Esophagus muscularis mucosa (tissue), 4 donors: ENCODE results near the gene FAM53C. TPM values are rescaled to one million over a fixed set of nuclear protein-coding genes. Genes with fewer than 3 reads are reported as not detected.
A peak's percentile ranks its signal among the peaks of the same experiment; 100 is the strongest.

Experiments
- DNase-seq: peaks from one replicate; pipeline ENCODE4 v3.0.0-alpha.2; 2017; ENCODE audit errors: extremely low spot score
- H3K27ac ChIP-seq, 4 donors: fragments of 200-600 bp; sonication (generic); replicated peaks in 1 of 4; 1 replicate in 3 of 4; 2 replicates in 1 of 4; pipeline ENCODE4 v1.5.1; 2016 to 2019; ENCODE audit warnings: mild to moderate bottlenecking in 1 of 4
- H3K27me3 ChIP-seq, 4 donors: fragments of 200-600 bp; sonication (generic); one replicate each; pipeline versions ENCODE4 v1.5.1 to v1.6.0; 2016 to 2019
- H3K36me3 ChIP-seq, 4 donors: fragments of 200-600 bp; sonication (generic); one replicate each; pipeline ENCODE4 v1.5.1; 2016 to 2019
- H3K4me1 ChIP-seq, 4 donors: fragments of 200-600 bp; sonication (generic); one replicate each; pipeline ENCODE4 v1.5.1; 2016 to 2019
- H3K4me3 ChIP-seq, 4 donors: fragments of 200-600 bp; sonication (generic); 1 replicate in 2 of 4; 2 replicates in 2 of 4; pipeline ENCODE4 v1.5.1; 2016 to 2019; ENCODE audit warnings: mild to moderate bottlenecking in 4 of 4, moderate library complexity in 1 of 4
- H3K9me3 ChIP-seq, 4 donors: fragments of 200-600 bp; sonication (generic); 1 replicate in 3 of 4; 2 replicates in 1 of 4; pipeline ENCODE4 v1.5.1; 2016 to 2019
- EP300 ChIP-seq: sonication (generic); formaldehyde crosslinking; IDR thresholded peaks from one replicate; pipeline ENCODE4 v1.6.1; 2017; ENCODE audit warnings: antibody characterized with exemption
- POLR2A ChIP-seq: fragments of 450-650 bp; IDR thresholded peaks from one replicate; pipeline ENCODE4 v1.6.1; 2017; ENCODE audit warnings: antibody characterized with exemption, moderate library complexity, mild to moderate bottlenecking, low read depth
- POLR2AphosphoS5 ChIP-seq, 2 donors: sonication (generic); formaldehyde crosslinking; IDR thresholded peaks; one replicate each; pipeline ENCODE4 v1.6.1; 2017; ENCODE audit warnings: antibody characterized with exemption in 2 of 2
- WGBS: methylation state at CpG from one replicate; pipeline ENCODE4 v1.1.5; 2018; 5-methylcytosine and 5-hydroxymethylcytosine counted together
- intact Hi-C: fragments of 100-400 bp; cut with DNase I; formaldehyde crosslinking; loops from one replicate; pipeline ENCODE4 v1.15.1; 2023
- total RNA-seq, 4 donors: library from RNA; depleted of rRNA; stranded (reverse); fragments of >200 nt; gene quantifications; one replicate each; pipeline versions ENCODE4 v1.1.0 to v1.2.1, GENCODE V29; 2016
- TF ChIP-seq, protein P1 (sequence below), 3 experiments: fragments of 200-600 bp in 2 of 3; fragments of 450-650 bp in 1 of 3; sonication (generic) in 2 of 3; IDR thresholded peaks; one replicate each; pipeline ENCODE4 v1.5.1; 2017 to 2019; ENCODE audit warnings: antibody characterized with exemption in 3 of 3, mild to moderate bottlenecking in 2 of 3, moderate library complexity in 1 of 3

The FAM53C gene
- total RNA-seq, 4 donors from 2014 or later: 22.4 to 40.0 (median 29.6) TPM

DNA sequence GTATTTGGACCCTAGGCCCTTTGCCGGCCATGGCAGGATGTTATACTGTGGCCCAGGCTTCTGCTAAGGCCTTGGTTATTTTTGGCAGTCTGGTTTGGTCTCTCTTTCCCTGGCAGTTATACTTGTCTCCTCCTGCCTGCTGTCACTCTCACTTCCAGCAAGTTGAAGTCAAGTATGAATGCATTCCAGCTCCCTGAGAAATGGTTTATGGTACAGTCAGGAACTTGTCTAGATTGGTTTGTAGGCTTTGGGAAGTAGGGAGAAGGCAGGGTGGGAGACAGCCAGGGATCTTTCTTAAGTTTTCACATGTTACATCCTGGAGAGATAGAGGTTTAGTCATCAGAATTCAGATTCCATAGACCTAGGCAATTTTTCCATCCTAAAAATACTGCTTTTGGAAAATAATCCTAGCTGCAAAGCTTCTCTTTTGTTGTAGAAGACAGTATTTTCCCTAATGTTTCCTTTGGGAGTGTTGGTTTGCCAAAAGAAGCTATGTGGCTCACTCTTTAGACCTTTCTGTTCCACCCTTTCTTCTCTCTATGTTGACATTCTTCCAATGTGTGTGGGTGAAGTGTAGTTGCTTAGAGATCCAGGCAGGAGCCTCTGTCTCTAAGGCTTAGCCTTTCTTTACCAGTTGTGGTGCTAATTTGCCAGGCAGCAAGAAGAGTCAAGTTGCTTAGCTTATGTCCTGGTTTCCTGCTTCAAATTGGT, 11.9 kb downstream of the FAM53C start:
- no peak for TF ChIP-seq EP300
- no peak for TF ChIP-seq POLR2A
- TF ChIP-seq, protein P1, sequence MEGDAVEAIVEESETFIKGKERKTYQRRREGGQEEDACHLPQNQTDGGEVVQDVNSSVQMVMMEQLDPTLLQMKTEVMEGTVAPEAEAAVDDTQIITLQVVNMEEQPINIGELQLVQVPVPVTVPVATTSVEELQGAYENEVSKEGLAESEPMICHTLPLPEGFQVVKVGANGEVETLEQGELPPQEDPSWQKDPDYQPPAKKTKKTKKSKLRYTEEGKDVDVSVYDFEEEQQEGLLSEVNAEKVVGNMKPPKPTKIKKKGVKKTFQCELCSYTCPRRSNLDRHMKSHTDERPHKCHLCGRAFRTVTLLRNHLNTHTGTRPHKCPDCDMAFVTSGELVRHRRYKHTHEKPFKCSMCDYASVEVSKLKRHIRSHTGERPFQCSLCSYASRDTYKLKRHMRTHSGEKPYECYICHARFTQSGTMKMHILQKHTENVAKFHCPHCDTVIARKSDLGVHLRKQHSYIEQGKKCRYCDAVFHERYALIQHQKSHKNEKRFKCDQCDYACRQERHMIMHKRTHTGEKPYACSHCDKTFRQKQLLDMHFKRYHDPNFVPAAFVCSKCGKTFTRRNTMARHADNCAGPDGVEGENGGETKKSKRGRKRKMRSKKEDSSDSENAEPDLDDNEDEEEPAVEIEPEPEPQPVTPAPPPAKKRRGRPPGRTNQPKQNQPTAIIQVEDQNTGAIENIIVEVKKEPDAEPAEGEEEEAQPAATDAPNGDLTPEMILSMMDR (IDR thresholded peaks at IDR 0.05): no peak
- no peak for TF ChIP-seq POLR2AphosphoS5 (IDR thresholded peaks at IDR 0.05)
- H3K27ac ChIP-seq: peak overlapping the region in 1 of 4 donors; percentile 17
- H3K4me1 ChIP-seq: peaks cover 12 to 13% (median 13%) of the 10 kb centered on the region in 4 donors
- H3K27me3 ChIP-seq: no peaks in the 10 kb centered on the region
- H3K4me3 ChIP-seq: no peak overlapping the region
- peaks cover 24 to 50% (median 41%) of the 10 kb centered on the region in 4 donors for H3K36me3 ChIP-seq
- WGBS: 92% methylated on average over 1 of the region's 1 CpG
- intact Hi-C loops: loop anchor here (5.0 kb wide), 1 partner anchor 57 kb away; no protein-coding TSS in a partner anchor
- DNase-seq: no peak
- H3K9me3 ChIP-seq: peaks cover 0 to 7% (median 2%) of the 10 kb centered on the region in 4 donors

DNA sequence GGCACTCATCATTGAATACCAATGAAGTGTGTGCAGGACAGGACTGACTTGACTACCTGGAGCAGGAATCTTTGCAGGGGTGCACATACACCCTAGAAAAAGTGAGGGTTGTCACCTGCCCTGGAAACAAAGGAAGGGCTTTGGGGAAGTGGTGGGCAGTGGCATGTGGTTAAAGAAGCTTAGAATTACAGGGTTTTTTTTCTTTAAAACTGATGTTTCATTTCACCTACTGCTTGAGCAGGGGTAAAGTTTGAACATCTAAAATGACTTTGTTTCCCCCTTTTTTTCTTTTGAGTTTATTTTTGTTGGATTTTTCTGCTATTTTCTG, 12.5 kb downstream of the FAM53C start:
- TF ChIP-seq POLR2AphosphoS5 (IDR thresholded peaks at IDR 0.05) (no peak), POLR2A (no peak), EP300 (no peak)
- TF ChIP-seq, protein P1 (IDR thresholded peaks at IDR 0.05): no peak
- no peak overlapping the region for H3K27ac ChIP-seq
- DNase-seq: no peak
- no peaks in the 10 kb centered on the region for H3K27me3 ChIP-seq
- intact Hi-C loops: loop anchor here (5.0 kb wide), 1 partner anchor 57 kb away; no protein-coding TSS in a partner anchor
- H3K4me3 ChIP-seq: no peak overlapping the region
- peaks cover 17 to 19% (median 18%) of the 10 kb centered on the region in 4 donors for H3K4me1 ChIP-seq
- peaks cover 0 to 7% (median 2%) of the 10 kb centered on the region in 4 donors for H3K9me3 ChIP-seq
- peaks cover 19 to 45% (median 36%) of the 10 kb centered on the region in 4 donors for H3K36me3 ChIP-seq

DNA sequence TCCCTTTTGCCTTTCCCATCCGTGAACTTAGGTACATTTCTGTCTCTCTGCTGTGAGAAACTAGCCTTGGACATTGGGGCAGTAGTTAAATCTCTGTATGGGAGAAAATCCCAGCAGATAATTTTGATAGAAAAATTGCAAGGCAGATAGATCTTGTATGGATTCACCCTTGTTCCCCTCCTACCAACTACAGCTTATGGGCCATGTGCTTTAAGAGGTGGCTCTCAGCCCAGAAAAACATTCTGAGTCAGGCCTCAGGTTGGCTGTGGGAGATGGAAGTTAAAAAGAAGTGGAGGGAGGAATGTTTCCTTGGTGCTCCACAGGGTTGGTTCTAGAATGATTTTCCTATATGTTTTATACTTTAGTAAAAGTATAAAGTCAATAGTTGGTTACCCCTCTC, 13.0 kb downstream of the FAM53C start:
- WGBS: 86% methylated on average over 1 of the region's 1 CpG
- H3K4me1 ChIP-seq: peaks cover 22 to 24% (median 23%) of the 10 kb centered on the region in 4 donors
- peaks cover 0 to 7% (median 2%) of the 10 kb centered on the region in 4 donors for H3K9me3 ChIP-seq
- peaks cover 14 to 40% (median 30%) of the 10 kb centered on the region in 4 donors for H3K36me3 ChIP-seq
- TF ChIP-seq POLR2A (no peak), EP300 (no peak)
- H3K27ac ChIP-seq: no peak overlapping the region
- intact Hi-C loops: loop anchor here (5.0 kb wide), 1 partner anchor 56 kb away; no protein-coding TSS in a partner anchor
- no peak overlapping the region for H3K4me3 ChIP-seq
- H3K27me3 ChIP-seq: no peaks in the 10 kb centered on the region
- DNase-seq: no peak

DNA sequence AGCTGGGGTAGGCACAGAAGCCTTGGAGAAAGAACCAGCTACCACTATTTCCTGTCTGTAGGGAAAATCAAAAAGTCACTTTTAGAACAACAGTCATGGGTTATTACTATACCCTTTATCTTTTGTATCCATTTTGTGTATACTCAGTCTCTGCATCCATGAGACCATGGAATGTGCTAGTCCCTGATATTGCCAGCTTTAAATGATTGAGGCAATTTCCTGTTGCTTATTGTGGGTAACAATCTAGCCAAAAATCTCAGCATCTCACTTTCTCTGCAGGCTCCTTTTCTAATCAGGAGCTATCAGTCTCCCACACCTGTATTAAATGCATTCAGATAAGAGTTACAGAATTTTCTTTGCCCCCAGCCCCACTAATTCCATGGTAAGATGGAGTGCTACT, 13.5 kb downstream of the FAM53C start:
- peaks cover 24 to 28% (median 28%) of the 10 kb centered on the region in 4 donors for H3K4me1 ChIP-seq
- intact Hi-C loops: loop anchor here (5.0 kb wide), 1 partner anchor 56 kb away; no protein-coding TSS in a partner anchor
- no peak overlapping the region for H3K27ac ChIP-seq

More for the DNA sequence above, 13.5 kb downstream of the FAM53C start:
- H3K4me3 ChIP-seq: no peak overlapping the region
- H3K9me3 ChIP-seq: peaks cover 0 to 7% (median 2%) of the 10 kb centered on the region in 4 donors
- TF ChIP-seq POLR2A (no peak), EP300 (no peak), POLR2AphosphoS5 (IDR thresholded peaks at IDR 0.05) (no peak)
- TF ChIP-seq, protein P1 (IDR thresholded peaks at IDR 0.05): no peak
- H3K36me3 ChIP-seq: peaks cover 10 to 35% (median 26%) of the 10 kb centered on the region in 4 donors
- no peak for DNase-seq
- H3K27me3 ChIP-seq: no peaks in the 10 kb centered on the region
